Suprapubic skin (tissue), 4 donors: ENCODE results near the gene MAEA. TPM values are rescaled to one million over a fixed set of nuclear protein-coding genes. Genes with fewer than 3 reads are reported as not detected.

Experiments used
- DNase-seq, 2 donors: peaks; one replicate each; pipeline ENCODE4 v3.0.0-alpha.2; 2019; ENCODE audit warnings: low spot score in 2 of 2
- H3K27ac ChIP-seq: fragments of 200-600 bp; sonication (generic); one replicate; pipeline ENCODE4 v1.5.1; 2019
- H3K27me3 ChIP-seq: fragments of 200-600 bp; sonication (generic); one replicate; pipeline ENCODE4 v1.5.1; 2019
- H3K36me3 ChIP-seq: fragments of 200-600 bp; sonication (generic); one replicate; pipeline ENCODE4 v1.5.1; 2019
- H3K4me1 ChIP-seq: fragments of 200-600 bp; sonication (generic); one replicate; pipeline ENCODE4 v1.5.1; 2019
- H3K4me3 ChIP-seq: fragments of 200-600 bp; sonication (generic); one replicate; pipeline ENCODE4 v1.5.1; 2019; ENCODE audit warnings: mild to moderate bottlenecking
- H3K9me3 ChIP-seq: fragments of 200-600 bp; sonication (generic); one replicate; pipeline ENCODE4 v1.5.1; 2019
- CTCF ChIP-seq, 2 donors: fragments of 200-600 bp in 1 of 2; fragments of 450-650 bp in 1 of 2; sonication (generic) in 1 of 2; IDR thresholded peaks; one replicate each; pipeline ENCODE4 v1.5.1; 2016 to 2019; ENCODE audit warnings: antibody characterized with exemption in 2 of 2, mild to moderate bottlenecking in 1 of 2, moderate library complexity in 1 of 2
- EP300 ChIP-seq: sonication (generic); formaldehyde crosslinking; IDR thresholded peaks from one replicate; pipeline ENCODE4 v1.6.1; 2017; ENCODE audit warnings: antibody characterized with exemption
- POLR2A ChIP-seq, 2 donors: fragments of 450-650 bp; IDR thresholded peaks; one replicate each; pipeline ENCODE4 v1.6.1; 2017; ENCODE audit warnings: antibody characterized with exemption in 2 of 2, mild to moderate bottlenecking in 2 of 2, moderate library complexity in 2 of 2
- POLR2AphosphoS5 ChIP-seq, 3 donors: sonication (generic); formaldehyde crosslinking; IDR thresholded peaks; one replicate each; pipeline ENCODE4 v1.6.1; 2017; ENCODE audit warnings: antibody characterized with exemption in 3 of 3
- WGBS: methylation state at CpG from one replicate; pipeline ENCODE4 v1.1.5; 2018; 5-methylcytosine and 5-hydroxymethylcytosine counted together
- total RNA-seq, 4 donors: library from RNA; depleted of rRNA; stranded (reverse); fragments of >200 nt; gene quantifications; one replicate each; pipeline ENCODE4 v1.1.0, GENCODE V29; 2016

The MAEA gene
- total RNA-seq, 4 donors from 2014 or later, result 58.7 to 112 (median 69.5) TPM

DNA sequence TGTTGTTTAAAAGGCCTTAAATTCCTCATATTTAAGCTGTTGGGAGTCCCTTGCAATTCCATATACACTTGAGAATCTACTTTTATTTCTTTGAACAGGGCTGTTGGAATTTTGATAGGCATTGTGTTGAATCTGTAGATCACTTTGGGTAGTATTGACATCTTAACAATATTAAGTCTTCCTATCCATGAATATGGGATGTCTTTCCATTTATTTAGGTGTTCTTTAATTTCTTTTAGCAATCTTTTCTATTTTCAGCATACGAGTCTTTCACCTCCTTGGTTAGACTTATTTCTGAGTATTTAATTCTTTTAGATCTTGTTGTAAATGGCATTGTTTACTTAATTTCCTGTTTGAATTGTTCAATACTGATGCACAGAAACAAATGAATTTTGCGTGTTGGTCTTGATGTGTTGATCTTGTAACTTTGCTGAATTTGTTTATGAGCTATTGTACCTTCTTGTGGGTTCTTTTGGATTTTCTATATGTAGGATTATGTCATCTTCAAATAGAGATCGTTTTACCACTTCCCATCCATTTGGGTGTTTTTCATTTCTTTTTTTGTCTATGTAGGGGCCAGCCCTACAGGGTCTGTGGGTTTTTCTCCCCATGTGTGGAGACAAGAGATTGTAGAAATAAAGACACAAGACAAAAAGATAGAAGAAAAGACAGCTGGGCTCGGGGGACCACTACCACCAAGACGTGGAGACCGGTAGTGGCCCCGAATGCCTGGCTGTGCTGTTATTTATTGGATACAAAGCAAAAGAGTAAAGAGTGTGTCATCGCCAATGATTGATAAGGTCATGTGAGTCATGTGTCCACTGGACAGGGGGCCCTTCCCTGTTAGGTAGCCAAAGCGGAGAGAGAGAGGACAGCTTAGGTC, 22.6 kb upstream of the MAEA start:
- Histone ChIP-seq H3K4me1 (no peaks in the 10 kb centered on the region), H3K27me3 (no peaks in the 10 kb centered on the region), H3K36me3 (no peaks in the 10 kb centered on the region), H3K4me3 (no peak overlapping the region), H3K9me3 (no peaks in the 10 kb centered on the region), H3K27ac (no peak overlapping the region)
- DNase-seq, result no peak
- TF ChIP-seq POLR2AphosphoS5 (IDR thresholded peaks at IDR 0.05) (no peak), POLR2A (IDR thresholded peaks at IDR 0.05) (no peak), EP300 (no peak), CTCF (IDR thresholded peaks at IDR 0.05) (no peak)
- WGBS, result 91% methylated on average over 9 of the region's 9 CpGs

DNA sequence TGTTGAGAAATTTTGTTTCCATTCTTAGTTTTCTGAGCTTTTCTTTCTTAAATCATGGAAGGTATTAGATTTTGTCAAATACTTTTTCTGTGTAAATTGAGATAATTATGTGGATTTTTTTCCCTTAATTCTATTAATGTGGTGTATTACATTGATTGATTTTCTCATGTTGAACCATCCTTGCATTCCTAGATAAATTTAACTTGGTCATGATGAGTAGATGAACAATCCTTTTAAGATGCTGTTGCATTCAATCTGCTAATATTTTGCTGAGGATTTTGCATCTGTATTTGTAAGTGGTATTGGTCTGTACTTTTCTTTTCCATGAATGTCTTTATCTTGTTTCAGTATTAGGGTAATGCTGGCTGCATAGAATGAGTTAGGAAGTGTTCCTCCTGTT, 20.5 kb upstream of the MAEA start:
- Histone ChIP-seq H3K9me3 (no peaks in the 10 kb centered on the region), H3K27ac (no peak overlapping the region), H3K27me3 (no peaks in the 10 kb centered on the region), H3K4me1 (no peaks in the 10 kb centered on the region), H3K4me3 (no peak overlapping the region), H3K36me3 (no peaks in the 10 kb centered on the region)
- TF ChIP-seq POLR2AphosphoS5 (IDR thresholded peaks at IDR 0.05) (no peak), POLR2A (IDR thresholded peaks at IDR 0.05) (no peak), EP300 (no peak), CTCF (IDR thresholded peaks at IDR 0.05) (no peak)
- no peak for DNase-seq

- Histone ChIP-seq H3K4me3 (no peak overlapping the region), H3K9me3 (no peaks in the 10 kb centered on the region), H3K27me3 (no peaks in the 10 kb centered on the region), H3K27ac (no peak overlapping the region), H3K36me3 (no peaks in the 10 kb centered on the region), H3K4me1 (no peaks in the 10 kb centered on the region)
- TF ChIP-seq POLR2A (IDR thresholded peaks at IDR 0.05) (no peak), CTCF (IDR thresholded peaks at IDR 0.05) (no peak), EP300 (no peak), POLR2AphosphoS5 (IDR thresholded peaks at IDR 0.05) (no peak)
- no peak for DNase-seq
- WGBS, result 93% methylated on average over 5 of the region's 5 CpGs
Measured at GRCh38 chr4:1271686-1272085, 18.0 kb upstream of the MAEA start.

GRCh38 chr4:1274871-1275270, 14.8 kb upstream of the MAEA start:
- Histone ChIP-seq H3K36me3 (no peaks in the 10 kb centered on the region), H3K9me3 (no peaks in the 10 kb centered on the region), H3K27me3 (no peaks in the 10 kb centered on the region), H3K4me1 (no peaks in the 10 kb centered on the region), H3K27ac (no peak overlapping the region), H3K4me3 (no peak overlapping the region)
- DNase-seq, result no peak
- WGBS, result 70% methylated on average over 9 of the region's 9 CpGs
- TF ChIP-seq POLR2AphosphoS5 (IDR thresholded peaks at IDR 0.05), result no peak
- no peak for TF ChIP-seq POLR2A (IDR thresholded peaks at IDR 0.05)
- no peak for TF ChIP-seq CTCF (IDR thresholded peaks at IDR 0.05)
- no peak for TF ChIP-seq EP300

- TF ChIP-seq POLR2AphosphoS5 (IDR thresholded peaks at IDR 0.05) (no peak), POLR2A (IDR thresholded peaks at IDR 0.05) (no peak), EP300 (no peak), CTCF (IDR thresholded peaks at IDR 0.05) (no peak)
- Histone ChIP-seq H3K4me3 (no peak overlapping the region), H3K9me3 (no peaks in the 10 kb centered on the region), H3K36me3 (no peaks in the 10 kb centered on the region), H3K27ac (no peak overlapping the region), H3K4me1 (no peaks in the 10 kb centered on the region), H3K27me3 (no peaks in the 10 kb centered on the region)
- 83% methylated on average over 2 of the region's 2 CpGs for WGBS
- DNase-seq, result no peak
Measured at GRCh38 chr4:1276984-1277383, 12.7 kb upstream of the MAEA start.
